WTC11 (cell line): ENCODE data around the gene CCDC60. TPM values are rescaled to one million over a fixed set of nuclear protein-coding genes. Genes with fewer than 3 reads are reported as not detected.

Experiments used
- ATAC-seq: fragments of 200-7000 bp; cut with Tn5 transposase; 2 replicates; pipeline ENCODE4 v1.10.0; 2021; ENCODE audit warnings: mild to moderate bottlenecking, moderate library complexity
- CTCF ChIA-PET: fragments of 300-600 bp; sonication (Branson Sonifier 250); formaldehyde crosslinking; loops from one replicate; lab custom pipeline; 2021; ENCODE audit warnings: antibody characterized with exemption; lab: Charles Lee
- POLR2A ChIA-PET: fragments of 350-600 bp; sonication (Branson Sonifier 250); formaldehyde crosslinking; loops from one replicate; lab custom pipeline; 2021; ENCODE audit warnings: antibody characterized with exemption; lab: Charles Lee
- DNase-seq: peaks from one replicate; pipeline ENCODE4 v3.0.0; 2021; ENCODE audit warnings: low spot score
- H3K27ac Mint-ChIP-seq: 2 replicates; pipeline ENCODE4 v1.8.0; 2021; ENCODE audit warnings: mixed read lengths
- H3K27me3 Mint-ChIP-seq: 2 replicates; pipeline ENCODE4 v1.8.0; 2021; ENCODE audit warnings: low read depth, mild to moderate bottlenecking, moderate library complexity, mixed read lengths
- H3K36me3 Mint-ChIP-seq: 2 replicates; pipeline ENCODE4 v1.8.0; 2021; ENCODE audit warnings: mixed read lengths
- H3K4me1 Mint-ChIP-seq: 2 replicates; pipeline ENCODE4 v1.8.0; 2022; ENCODE audit warnings: mixed read lengths
- H3K4me3 Mint-ChIP-seq: 2 replicates; pipeline ENCODE4 v1.8.0; 2021; ENCODE audit warnings: mild to moderate bottlenecking, moderate library complexity, mixed read lengths
- H3K9me3 Mint-ChIP-seq: 2 replicates; pipeline ENCODE4 v1.8.0; 2021; ENCODE audit warnings: mixed read lengths
- E2F1 ChIP-seq: sonication (generic); formaldehyde crosslinking; IDR thresholded peaks from 2 replicates; pipeline ENCODE4 v1.8.0; 2022; ENCODE audit warnings: mild to moderate bottlenecking, missing genetic modification reagents
- E2F4 ChIP-seq: sonication (generic); formaldehyde crosslinking; IDR thresholded peaks from 2 replicates; pipeline ENCODE4 v1.8.1; 2022; ENCODE audit warnings: low read depth, mild to moderate bottlenecking, moderate library complexity, missing genetic modification reagents, borderline replicate concordance
- ELF4 ChIP-seq: sonication (generic); formaldehyde crosslinking; IDR thresholded peaks from 2 replicates; pipeline ENCODE4 v1.8.1; 2022; ENCODE audit warnings: low read depth, mild to moderate bottlenecking, moderate library complexity, missing genetic modification reagents
- GRHL2 ChIP-seq: fragments of 250-450 bp; sonication (Bioruptor Pico); IDR thresholded peaks from 2 replicates; pipeline ENCODE4 v1.8.0; 2022; ENCODE audit warnings: mild to moderate bottlenecking, moderate library complexity; ENCODE audit not compliant: insufficient replicate concordance, severe bottlenecking
- IRF1 ChIP-seq: sonication (generic); formaldehyde crosslinking; IDR thresholded peaks from 2 replicates; pipeline ENCODE4 v1.8.0; 2023; ENCODE audit warnings: missing genetic modification reagents
- NFE2L1 ChIP-seq: sonication (generic); formaldehyde crosslinking; IDR thresholded peaks from 2 replicates; pipeline ENCODE4 v1.8.1; 2023; ENCODE audit warnings: missing genetic modification reagents
- PRDM15 ChIP-seq: sonication (generic); formaldehyde crosslinking; IDR thresholded peaks from 2 replicates; pipeline ENCODE4 v1.8.0; 2022; ENCODE audit warnings: missing genetic modification reagents
- PREB ChIP-seq: sonication (generic); formaldehyde crosslinking; IDR thresholded peaks from 2 replicates; pipeline ENCODE4 v1.8.1; 2022; ENCODE audit warnings: mild to moderate bottlenecking, missing genetic modification reagents, moderate library complexity, borderline replicate concordance
- PRRX2 ChIP-seq: fragments of 250-450 bp; sonication (Bioruptor Pico); IDR thresholded peaks from 2 replicates; pipeline ENCODE4 v1.8.0; 2021; ENCODE audit warnings: mild to moderate bottlenecking
- SOX15 ChIP-seq: fragments of 250-450 bp; sonication (Bioruptor Pico); IDR thresholded peaks from 2 replicates; pipeline ENCODE4 v1.9.0; 2021; ENCODE audit warnings: mild to moderate bottlenecking
- TP53 ChIP-seq: sonication (generic); formaldehyde crosslinking; IDR thresholded peaks from 2 replicates; pipeline ENCODE4 v1.8.1; 2023; ENCODE audit warnings: mild to moderate bottlenecking, missing genetic modification reagents
- ZMAT4 ChIP-seq: fragments of 250-450 bp; sonication (Bioruptor Pico); IDR thresholded peaks from 2 replicates; pipeline ENCODE4 v1.9.0; 2021; ENCODE audit warnings: mild to moderate bottlenecking
- ZNF219 ChIP-seq: sonication (generic); formaldehyde crosslinking; IDR thresholded peaks from 2 replicates; pipeline ENCODE4 v1.8.0; 2023; ENCODE audit warnings: missing genetic modification reagents, mild to moderate bottlenecking, borderline replicate concordance
- ZNF281 ChIP-seq: sonication (generic); formaldehyde crosslinking; IDR thresholded peaks from 2 replicates; pipeline ENCODE4 v1.8.0; 2023; ENCODE audit warnings: mild to moderate bottlenecking, missing genetic modification reagents
- ZNF396 ChIP-seq: fragments of 250-450 bp; sonication (Bioruptor Pico); IDR thresholded peaks from 2 replicates; pipeline ENCODE4 v1.8.0; 2021; ENCODE audit warnings: mild to moderate bottlenecking, moderate library complexity, borderline replicate concordance
- ZNF425 ChIP-seq: fragments of 250-450 bp; sonication (Bioruptor Pico); conservative IDR thresholded peaks from 2 replicates; pipeline ENCODE4 v1.9.0; 2021; ENCODE audit warnings: mild to moderate bottlenecking
- total RNA-seq: library from RNA; stranded (reverse); gene quantifications from 3 replicates; pipeline ENCODE4 v1.2.3, GENCODE V29; 2021

The CCDC60 gene
- total RNA-seq, 1 experiment from 2014 or later = 1.1 TPM

GRCh38 chr12:119528241-119528640 is 193.7 kb downstream of the CCDC60 start:
- peaks cover 17% of the 10 kb centered on the region for H3K9me3 Mint-ChIP-seq
- peaks cover 25% of the 10 kb centered on the region for H3K27me3 Mint-ChIP-seq
- no peaks in the 10 kb centered on the region for H3K4me1 Mint-ChIP-seq
- no peak overlapping the region for H3K4me3 Mint-ChIP-seq
- no peaks in the 10 kb centered on the region for H3K36me3 Mint-ChIP-seq
- no peak for TF ChIP-seq E2F1
- TF ChIP-seq E2F4 = no peak
- no peak for TF ChIP-seq PREB (CRISPR knock-in tag)
- no peak for TF ChIP-seq ZMAT4 (CRISPR knock-in tag)
- no peak for TF ChIP-seq TP53 (CRISPR knock-in tag)
- no peak for TF ChIP-seq IRF1
- TF ChIP-seq SOX15 (CRISPR knock-in tag) = no peak
- TF ChIP-seq ZNF396 (CRISPR knock-in tag) = no peak
- no peak for TF ChIP-seq PRDM15 (CRISPR knock-in tag)
- no peak for TF ChIP-seq ZNF219 (CRISPR knock-in tag)
- no peak for TF ChIP-seq ZNF281
- no peak for TF ChIP-seq NFE2L1 (CRISPR knock-in tag)
- no peak for ATAC-seq
- no peak overlapping the region for H3K27ac Mint-ChIP-seq
- ChIA-PET CTCF (interaction anchor here (0.9 to 1.1 kb wide), 2 partner anchors 84 to 115 kb away, joined by 3 to 6 read pairs; no protein-coding TSS in a partner anchor), POLR2A (no interaction called here)
- DNase-seq = no peak

GRCh38 chr12:119540476-119540875 is 205.9 kb downstream of the CCDC60 start:
- Mint-ChIP-seq H3K36me3 (peaks cover 17% of the 10 kb centered on the region), H3K4me1 (peaks cover 2% of the 10 kb centered on the region), H3K27ac (no peak overlapping the region), H3K4me3 (no peak overlapping the region), H3K9me3 (peaks cover 43% of the 10 kb centered on the region), H3K27me3 (peaks cover 19% of the 10 kb centered on the region)
- ATAC-seq = no peak
- TF ChIP-seq ELF4 (CRISPR knock-in tag) = no peak
- no peak for TF ChIP-seq PRRX2 (CRISPR knock-in tag)
- TF ChIP-seq ZNF425 (CRISPR knock-in tag) = no peak
- no peak for TF ChIP-seq GRHL2 (CRISPR knock-in tag)
- ChIA-PET POLR2A (no interaction called here), CTCF (interaction anchor here (4.2 kb wide), 1 partner anchor 96 kb away, joined by 18 read pairs; no protein-coding TSS in a partner anchor)
- DNase-seq = no peak
